Peyer's patch (tissue), 4 donors: ENCODE data around the gene MAPT.

Source experiments
- CTCF ChIP-seq, 6 experiments: fragments of 450-650 bp in 4 of 6; fragments of 200-600 bp in 2 of 6; sonication (generic) in 1 of 6; IDR thresholded peaks; one replicate each; pipeline ENCODE4 v1.5.1; 2017 to 2019; ENCODE audit warnings: antibody characterized with exemption in 6 of 6, mild to moderate bottlenecking in 3 of 6, moderate library complexity in 1 of 6
- POLR2A ChIP-seq, 2 donors: fragments of 450-650 bp; IDR thresholded peaks; one replicate each; pipeline ENCODE4 v1.5.1; 2017; ENCODE audit warnings: antibody characterized with exemption in 2 of 2, mild to moderate bottlenecking in 2 of 2, moderate library complexity in 2 of 2

- TF ChIP-seq POLR2A (IDR thresholded peaks at IDR 0.05) (no peak), CTCF (IDR thresholded peaks at IDR 0.05) (no peak)
Measured at GRCh38 chr17:45847747-45848146, 46.6 kb upstream of the MAPT start.
